Activated naive CD8-positive, alpha-beta T cell treated with anti-CD3 and anti-CD28 coated beads, Interleukin-2, amount 50 U/mL, for 24 hours (primary cell): ENCODE data around the gene SPRR5.

Source experiments
- ATAC-seq: fragments of 150-1000 bp; cut with Tn5 transposase; one replicate; pipeline ENCODE4 v1.10.0; 2021
- DNase-seq: peaks from one replicate; pipeline ENCODE4 v3.0.0; 2021
- H3K27ac Mint-ChIP-seq: one replicate; pipeline ENCODE4 v1.8.0; 2021; ENCODE audit warnings: mild to moderate bottlenecking, mixed read lengths
- H3K27me3 Mint-ChIP-seq: one replicate; pipeline ENCODE4 v1.8.0; 2021; ENCODE audit warnings: mixed read lengths
- H3K36me3 Mint-ChIP-seq: one replicate; pipeline ENCODE4 v1.8.0; 2021; ENCODE audit warnings: low read depth, mixed read lengths
- H3K4me1 Mint-ChIP-seq: one replicate; pipeline ENCODE4 v1.8.0; 2021; ENCODE audit warnings: mixed read lengths
- H3K4me3 Mint-ChIP-seq: one replicate; pipeline ENCODE4 v1.8.0; 2021; ENCODE audit warnings: mild to moderate bottlenecking, moderate library complexity, mixed read lengths
- H3K9me3 Mint-ChIP-seq: one replicate; pipeline ENCODE4 v1.8.0; 2021; ENCODE audit warnings: mixed read lengths

The SPRR5 gene

DNA sequence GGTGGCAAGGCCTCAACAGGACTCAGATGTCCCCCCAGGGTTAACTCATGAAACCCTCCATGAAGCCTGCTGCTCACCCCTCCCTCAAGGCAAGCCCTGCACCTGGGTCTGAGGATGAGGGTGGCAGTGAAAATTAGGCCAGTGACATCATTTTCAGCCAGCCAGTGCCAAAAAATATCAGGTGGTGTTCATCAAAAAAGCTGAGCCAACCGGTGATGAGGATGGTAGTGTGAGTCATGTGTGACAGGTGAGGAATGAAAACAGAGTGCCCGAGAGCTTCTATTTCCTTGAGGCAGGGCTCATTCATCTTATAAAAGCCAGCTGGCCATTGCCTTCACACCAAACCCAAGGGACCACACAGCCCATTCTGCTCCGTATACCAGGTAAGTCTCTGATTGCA is 36.7 kb downstream of the SPRR5 start, which contains the start of gene SPRR1A:
Gene SPRR1A, plus strand, starts transcription at position 339 of the 400 bp plus-strand sequence. CDS start 1,150 bp downstream, outside the sequence.
- Mint-ChIP-seq H3K27me3 (peaks cover 19% of the 10 kb centered on the region), H3K4me3 (no peak within 1 kb of the TSS), H3K4me1 (no peaks in the 10 kb centered on the region), H3K36me3 (no peaks in the 10 kb centered on the region), H3K27ac (no peak within 1 kb of the TSS), H3K9me3 (no peaks in the 10 kb centered on the region)
- ATAC-seq, result no peak
- DNase-seq, result no peak

DNA sequence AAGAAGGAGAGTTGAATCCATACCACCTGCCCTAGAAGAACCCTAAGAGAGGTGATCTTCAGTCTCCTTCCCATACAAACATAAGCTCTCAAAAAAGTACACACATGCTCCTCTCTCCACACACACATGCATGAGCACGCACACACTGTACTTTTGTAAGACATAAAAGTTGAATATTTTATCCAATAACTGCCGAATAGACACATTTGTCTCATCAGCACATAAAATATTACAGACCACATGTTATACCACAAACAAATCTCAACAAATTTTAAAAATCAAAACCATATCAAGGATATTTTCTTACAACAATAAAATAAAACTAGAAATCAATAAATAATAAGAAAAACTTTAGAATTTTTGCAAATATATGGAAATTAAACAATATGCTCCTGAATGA is 39.6 kb downstream of the SPRR5 start:
- Mint-ChIP-seq H3K36me3 (no peaks in the 10 kb centered on the region), H3K27ac (no peak overlapping the region), H3K4me1 (no peaks in the 10 kb centered on the region), H3K4me3 (no peak overlapping the region), H3K27me3 (peaks cover 13% of the 10 kb centered on the region), H3K9me3 (no peaks in the 10 kb centered on the region)
- ATAC-seq, result no peak
- DNase-seq, result no peak

DNA sequence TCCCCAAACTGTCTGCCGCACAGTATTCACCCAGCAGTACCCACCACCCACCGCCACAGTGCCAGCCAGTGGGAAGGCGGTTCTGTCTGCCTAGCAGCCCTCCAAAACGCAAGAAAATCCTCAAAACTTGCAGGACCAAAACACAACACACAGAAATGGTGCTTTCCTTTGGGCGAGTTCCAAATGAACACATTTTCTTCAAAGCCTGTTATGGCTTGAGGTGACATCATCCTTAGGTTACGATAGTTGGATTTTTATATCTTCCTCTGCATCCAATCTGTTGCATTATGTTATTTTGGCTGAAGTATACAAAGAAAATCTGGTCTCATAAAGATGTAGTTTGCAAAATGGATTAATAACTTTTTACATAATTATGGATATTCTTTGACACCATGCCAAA is 46.2 kb downstream of the SPRR5 start:
- no peak overlapping the region for H3K27ac Mint-ChIP-seq
- ATAC-seq, result no peak
- H3K9me3 Mint-ChIP-seq, result peaks cover 4% of the 10 kb centered on the region

DNA sequence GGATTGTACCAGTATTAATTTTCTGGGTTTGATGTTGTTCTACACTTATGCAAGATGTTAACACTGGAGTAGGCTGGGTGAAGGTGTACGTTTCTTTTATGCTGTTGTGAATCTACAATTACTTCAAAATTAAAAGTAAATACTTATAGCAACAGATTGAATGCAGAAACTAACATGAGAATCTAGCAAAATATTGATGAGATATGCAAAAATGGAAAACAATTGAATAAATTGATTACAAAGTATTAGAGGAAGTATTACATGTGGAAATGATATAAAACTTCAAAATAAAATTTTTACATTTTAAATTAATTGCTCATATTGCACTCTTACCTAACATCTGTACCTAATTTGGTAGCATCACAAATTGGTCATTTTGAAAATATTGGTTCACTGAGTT is 48.8 kb downstream of the SPRR5 start:
- Mint-ChIP-seq H3K4me3 (no peak overlapping the region), H3K9me3 (peaks cover 4% of the 10 kb centered on the region), H3K27me3 (peaks cover 21% of the 10 kb centered on the region), H3K36me3 (no peaks in the 10 kb centered on the region), H3K4me1 (no peaks in the 10 kb centered on the region), H3K27ac (no peak overlapping the region)
- ATAC-seq (no peak), DNase-seq (no peak)

More for the DNA sequence above, 46.2 kb downstream of the SPRR5 start:
- no peak overlapping the region for H3K4me3 Mint-ChIP-seq
- no peak for DNase-seq
- H3K27me3 Mint-ChIP-seq, result peaks cover 15% of the 10 kb centered on the region
- H3K36me3 Mint-ChIP-seq, result no peaks in the 10 kb centered on the region
- no peaks in the 10 kb centered on the region for H3K4me1 Mint-ChIP-seq

DNA sequence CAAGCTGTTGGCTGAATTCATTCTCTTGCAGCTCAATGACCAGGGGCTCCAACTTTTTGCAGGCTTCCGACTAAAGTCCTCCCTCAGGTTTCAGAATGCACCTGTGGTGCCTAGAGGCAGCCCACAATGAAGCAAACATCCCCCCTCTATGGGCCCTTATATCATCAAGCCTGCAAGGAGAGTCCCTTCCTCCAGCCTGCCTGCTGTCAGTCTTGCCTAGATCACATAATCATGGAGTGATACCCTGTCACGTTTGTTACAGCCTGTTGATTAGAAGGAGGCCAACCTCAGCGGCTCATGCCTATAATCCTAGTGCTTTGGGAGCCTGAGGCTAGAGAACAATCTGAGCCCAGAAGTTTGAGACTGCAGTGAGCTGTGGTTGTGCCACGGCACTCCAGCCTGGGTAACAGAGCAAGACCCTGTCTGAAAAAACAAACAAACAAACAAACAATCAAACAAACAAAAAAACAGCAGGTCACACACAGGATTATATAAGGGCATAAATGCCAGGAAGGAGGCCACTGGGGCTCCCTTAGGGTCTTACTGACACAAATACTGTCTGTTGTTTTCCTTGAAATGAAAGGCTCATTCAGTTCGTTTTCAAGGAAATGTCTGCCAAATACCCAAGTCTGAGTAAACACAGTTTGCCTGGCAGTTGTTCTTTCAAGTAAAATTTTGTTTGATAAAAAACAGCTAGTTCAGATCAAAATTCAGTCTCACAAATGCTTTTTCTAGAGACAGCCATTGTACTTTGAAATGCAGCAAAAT is 49.8 kb downstream of the SPRR5 start:
- no peaks in the 10 kb centered on the region for H3K36me3 Mint-ChIP-seq
- peaks cover 4% of the 10 kb centered on the region for H3K9me3 Mint-ChIP-seq
- no peak overlapping the region for H3K27ac Mint-ChIP-seq
- DNase-seq, result no peak
- H3K4me3 Mint-ChIP-seq, result no peak overlapping the region
- no peaks in the 10 kb centered on the region for H3K4me1 Mint-ChIP-seq
- ATAC-seq, result no peak
- peaks cover 20% of the 10 kb centered on the region for H3K27me3 Mint-ChIP-seq

DNA sequence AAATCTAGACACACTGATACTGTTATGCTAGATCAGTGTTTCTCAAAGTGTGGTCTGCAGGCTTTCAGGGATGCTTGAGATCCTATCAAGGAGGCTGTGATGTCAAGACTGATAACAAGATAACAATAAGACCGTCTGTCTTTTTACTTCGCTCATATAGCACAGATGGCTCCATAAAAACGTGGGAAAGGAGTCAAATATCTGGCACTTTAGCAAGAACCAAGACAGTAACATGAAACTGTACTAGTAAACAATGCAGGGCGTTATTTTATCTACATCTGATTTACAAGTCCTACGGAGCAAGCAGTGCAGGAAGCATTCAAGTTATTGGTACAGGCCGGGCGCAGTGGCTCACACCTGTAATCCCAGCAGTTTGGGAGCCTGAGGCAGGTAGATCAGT is 50.9 kb downstream of the SPRR5 start:
- no peak for ATAC-seq

DNA sequence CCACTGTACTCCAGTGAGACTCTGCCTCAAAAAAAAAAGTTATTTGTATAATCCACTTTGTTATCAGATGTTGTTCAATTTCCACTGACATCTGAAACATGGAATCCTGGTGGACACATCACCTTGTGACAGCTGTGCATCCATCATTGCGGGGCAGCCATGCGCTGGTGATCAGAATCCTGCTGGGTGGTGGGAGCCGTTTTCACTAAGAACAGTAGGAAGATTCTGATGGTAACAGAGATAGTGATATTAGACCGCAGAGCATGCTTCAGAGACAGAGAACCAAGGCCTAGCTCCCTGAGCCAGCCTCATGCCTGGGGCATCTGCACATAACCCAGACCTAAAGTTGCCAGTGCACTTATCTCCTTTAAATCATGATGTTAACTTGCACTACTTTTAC is 51.5 kb downstream of the SPRR5 start:
- DNase-seq (no peak), ATAC-seq (no peak)
- H3K4me1 Mint-ChIP-seq, result no peaks in the 10 kb centered on the region
- peaks cover 16% of the 10 kb centered on the region for H3K27me3 Mint-ChIP-seq
- H3K4me3 Mint-ChIP-seq, result no peak overlapping the region
- H3K36me3 Mint-ChIP-seq, result no peaks in the 10 kb centered on the region
- no peak overlapping the region for H3K27ac Mint-ChIP-seq
- peaks cover 4% of the 10 kb centered on the region for H3K9me3 Mint-ChIP-seq

More for the DNA sequence above, 50.9 kb downstream of the SPRR5 start:
- no peak overlapping the region for H3K4me3 Mint-ChIP-seq
- no peak overlapping the region for H3K27ac Mint-ChIP-seq
- peaks cover 4% of the 10 kb centered on the region for H3K9me3 Mint-ChIP-seq
- DNase-seq, result no peak
- no peaks in the 10 kb centered on the region for H3K4me1 Mint-ChIP-seq
- no peaks in the 10 kb centered on the region for H3K36me3 Mint-ChIP-seq
- peaks cover 17% of the 10 kb centered on the region for H3K27me3 Mint-ChIP-seq
